DND-41 (cell line): Measurements from ENCODE around the gene CAMK2N1.

Experiments
- EZH2 ChIP-seq: IDR thresholded peaks from 3 replicates; pipeline ENCODE4 v1.6.1; 2012; ENCODE audit warnings: borderline replicate concordance, low read depth, mild to moderate bottlenecking, moderate library complexity, low read length, inconsistent platforms; ENCODE audit not compliant: severe bottlenecking
- TF ChIP-seq, protein P1 (sequence below): IDR thresholded peaks from 2 replicates; pipeline ENCODE4 v1.5.1; 2012; ENCODE audit warnings: borderline replicate concordance, low read length, moderate library complexity, mild to moderate bottlenecking; ENCODE audit not compliant: poor library complexity, severe bottlenecking; ENCODE audit errors: extremely low read depth

DNA sequence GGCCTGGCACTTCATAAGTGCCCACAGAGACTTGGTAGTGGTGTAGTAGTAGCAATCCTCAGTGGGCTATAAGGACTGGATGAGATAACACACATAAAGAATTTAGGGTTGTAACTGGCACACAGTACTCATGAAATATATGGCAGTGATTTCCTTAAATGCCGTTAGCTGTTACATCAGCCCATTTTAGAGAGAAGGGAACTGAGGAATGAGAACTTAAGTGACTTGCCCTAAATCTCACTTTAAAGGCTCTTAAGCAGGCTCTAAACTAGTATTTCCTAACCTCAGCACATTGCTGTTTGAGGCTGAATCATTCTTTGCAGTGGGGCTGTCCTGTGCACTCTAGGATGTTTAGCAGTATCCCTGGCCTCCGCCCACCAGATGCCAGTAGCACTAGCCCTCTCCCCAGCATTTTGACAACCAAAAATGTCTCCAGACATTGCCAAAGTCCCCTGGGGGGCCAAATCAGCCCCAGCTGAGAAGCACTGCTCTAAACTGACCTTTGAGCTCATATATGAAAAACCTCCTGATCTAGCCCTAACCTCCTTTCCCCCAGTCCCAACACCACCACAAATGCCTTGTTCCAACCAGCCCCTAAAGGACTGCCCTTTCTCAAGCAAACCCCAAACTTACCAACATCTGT is 11.6 kb downstream of the CAMK2N1 start:
- TF ChIP-seq, protein P1, sequence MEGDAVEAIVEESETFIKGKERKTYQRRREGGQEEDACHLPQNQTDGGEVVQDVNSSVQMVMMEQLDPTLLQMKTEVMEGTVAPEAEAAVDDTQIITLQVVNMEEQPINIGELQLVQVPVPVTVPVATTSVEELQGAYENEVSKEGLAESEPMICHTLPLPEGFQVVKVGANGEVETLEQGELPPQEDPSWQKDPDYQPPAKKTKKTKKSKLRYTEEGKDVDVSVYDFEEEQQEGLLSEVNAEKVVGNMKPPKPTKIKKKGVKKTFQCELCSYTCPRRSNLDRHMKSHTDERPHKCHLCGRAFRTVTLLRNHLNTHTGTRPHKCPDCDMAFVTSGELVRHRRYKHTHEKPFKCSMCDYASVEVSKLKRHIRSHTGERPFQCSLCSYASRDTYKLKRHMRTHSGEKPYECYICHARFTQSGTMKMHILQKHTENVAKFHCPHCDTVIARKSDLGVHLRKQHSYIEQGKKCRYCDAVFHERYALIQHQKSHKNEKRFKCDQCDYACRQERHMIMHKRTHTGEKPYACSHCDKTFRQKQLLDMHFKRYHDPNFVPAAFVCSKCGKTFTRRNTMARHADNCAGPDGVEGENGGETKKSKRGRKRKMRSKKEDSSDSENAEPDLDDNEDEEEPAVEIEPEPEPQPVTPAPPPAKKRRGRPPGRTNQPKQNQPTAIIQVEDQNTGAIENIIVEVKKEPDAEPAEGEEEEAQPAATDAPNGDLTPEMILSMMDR = no peak
- TF ChIP-seq EZH2 = no peak
